ENCODE measurements around the gene SKAP2.
A peak's percentile ranks its signal among the peaks of the same experiment; 100 is the strongest.
"Not testable (repeated sequence)": the region's sequence is repeated elsewhere in the genome, so short reads cannot be mapped to it uniquely, and the experiment has no call there.

SKAP2 gene

DNA sequence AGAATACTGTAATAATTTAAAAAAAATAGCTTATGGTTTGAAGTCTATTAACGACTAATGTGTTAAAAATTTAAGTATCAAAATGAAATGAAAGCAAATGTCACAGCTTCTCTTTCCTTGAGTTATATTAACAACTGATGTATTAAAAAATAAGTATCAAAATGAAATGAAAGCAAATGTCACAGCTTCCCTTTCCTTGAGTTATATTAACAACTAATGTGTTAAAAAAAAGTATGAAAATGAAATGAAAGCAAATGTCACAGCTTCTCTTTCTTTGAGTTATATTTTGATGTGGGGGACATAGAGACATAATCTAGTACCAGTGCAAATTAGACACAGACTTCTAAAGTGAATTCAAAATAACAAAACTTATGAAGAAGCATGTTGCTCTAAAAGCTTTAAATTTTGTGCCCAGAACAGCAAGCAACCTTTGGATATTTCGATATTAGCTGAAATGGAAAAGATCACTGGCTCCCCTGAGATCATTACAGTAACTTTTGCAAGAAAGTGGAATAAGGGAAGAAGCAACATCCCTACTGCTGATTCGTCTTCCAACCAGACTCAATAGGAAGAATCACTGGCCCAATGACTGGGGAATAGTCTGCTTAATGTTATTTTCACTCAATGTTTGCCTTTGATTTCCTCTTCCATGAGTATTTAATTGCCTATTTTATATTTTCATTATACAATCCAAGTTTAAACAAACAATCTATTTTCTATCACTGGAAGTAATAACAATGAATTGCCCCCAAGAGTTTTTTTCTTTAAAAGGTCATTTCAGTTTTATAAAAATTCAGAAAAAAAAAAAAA is 8.0 kb downstream of the SKAP2 start:
- no peak for DNase-seq

DNA sequence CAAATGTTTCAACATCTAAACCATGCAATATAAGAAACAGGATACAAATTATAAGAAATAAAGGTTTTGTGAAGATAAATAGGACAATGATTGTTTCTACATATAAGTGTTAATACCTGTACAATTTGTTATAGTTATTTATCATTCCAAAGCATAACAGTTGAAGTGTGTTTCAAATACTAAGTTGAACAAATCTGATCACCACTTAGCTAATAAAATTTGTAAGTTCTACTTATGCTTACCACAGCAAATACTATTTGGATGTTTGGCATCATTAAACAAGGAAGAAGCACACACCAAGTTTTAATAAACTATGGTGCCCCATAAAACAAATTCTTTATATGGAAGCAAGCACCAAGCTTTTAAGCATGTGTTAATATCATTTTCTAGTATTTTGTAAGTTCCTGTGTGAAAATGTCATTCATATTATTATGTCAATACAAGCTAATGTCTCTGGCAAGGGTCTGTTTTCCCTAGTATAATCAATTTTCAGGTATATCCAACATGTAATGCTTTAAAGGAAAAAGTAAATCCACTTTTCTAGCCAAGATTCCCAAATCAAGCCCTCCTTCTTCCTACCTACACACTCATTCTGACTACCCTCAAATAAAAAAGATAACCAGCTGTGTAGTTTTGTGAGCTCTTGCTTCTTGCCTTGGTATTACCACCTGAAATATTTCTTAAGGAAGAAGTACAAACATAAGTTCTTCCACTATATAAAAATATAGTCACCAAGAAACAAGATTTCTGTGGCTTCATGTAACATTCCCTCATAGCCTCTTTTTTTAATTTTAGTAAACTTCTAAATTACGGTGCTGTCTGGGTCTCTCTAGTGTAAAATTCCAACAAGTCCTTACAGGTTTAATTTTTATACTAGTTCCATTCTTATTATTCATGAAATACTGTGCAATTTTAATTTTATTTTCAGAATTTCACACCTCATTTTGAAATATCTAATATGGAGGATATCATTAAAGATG is 9.2 kb downstream of the SKAP2 start:
- no peak for DNase-seq

DNA sequence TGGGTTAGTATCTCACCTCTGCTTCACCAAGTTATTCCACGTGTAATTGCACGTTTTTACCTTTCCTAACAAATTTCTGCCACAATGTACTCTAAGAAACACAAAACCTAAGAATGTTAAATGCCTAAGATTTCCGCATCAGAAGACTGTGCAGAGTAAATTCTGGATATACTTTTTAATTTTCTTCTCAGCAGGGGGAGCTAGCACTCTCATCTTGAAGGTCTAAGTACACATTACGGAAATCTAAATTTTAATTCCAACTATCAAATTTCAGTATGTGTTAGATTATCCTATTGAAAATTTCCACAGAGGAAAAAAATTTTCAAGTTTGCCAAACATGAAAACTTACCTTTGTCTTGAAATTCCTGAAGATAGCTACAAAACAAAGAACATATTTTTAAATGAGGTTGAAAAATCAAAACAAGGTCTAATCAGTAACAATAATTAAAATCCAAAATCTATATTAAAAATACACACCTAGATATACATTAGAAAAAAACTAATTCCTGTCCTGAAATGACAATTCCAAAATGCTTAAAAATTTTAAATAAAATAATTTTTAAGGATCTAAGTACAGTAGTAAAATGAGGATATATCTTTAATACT is 10.5 kb downstream of the SKAP2 start:
- peak in 1 of 2 experiments; percentile 78 for DNase-seq

DNA sequence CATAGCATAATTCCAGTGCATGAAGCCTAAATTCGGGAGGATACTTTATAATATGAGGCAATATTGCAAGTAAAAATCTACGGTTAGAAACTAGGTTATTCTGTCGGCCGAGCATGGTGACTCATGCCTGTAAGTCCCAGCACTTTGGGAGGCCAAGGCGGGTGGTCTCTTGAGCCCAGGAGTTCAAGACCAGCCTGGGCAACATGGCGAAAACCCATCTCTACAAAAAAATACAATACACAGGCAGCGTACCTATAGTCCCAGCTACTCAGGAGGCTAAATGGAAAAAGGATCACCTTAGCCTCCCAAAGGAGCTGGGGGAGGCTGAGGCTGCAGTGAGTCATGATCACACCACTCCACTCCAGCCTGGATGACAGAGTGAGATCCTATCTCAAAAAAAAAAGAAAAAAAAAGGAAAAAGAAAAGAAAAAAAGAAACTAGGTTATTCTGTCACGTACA is 14.2 kb downstream of the SKAP2 start:
- DNase-seq = no peak

DNA sequence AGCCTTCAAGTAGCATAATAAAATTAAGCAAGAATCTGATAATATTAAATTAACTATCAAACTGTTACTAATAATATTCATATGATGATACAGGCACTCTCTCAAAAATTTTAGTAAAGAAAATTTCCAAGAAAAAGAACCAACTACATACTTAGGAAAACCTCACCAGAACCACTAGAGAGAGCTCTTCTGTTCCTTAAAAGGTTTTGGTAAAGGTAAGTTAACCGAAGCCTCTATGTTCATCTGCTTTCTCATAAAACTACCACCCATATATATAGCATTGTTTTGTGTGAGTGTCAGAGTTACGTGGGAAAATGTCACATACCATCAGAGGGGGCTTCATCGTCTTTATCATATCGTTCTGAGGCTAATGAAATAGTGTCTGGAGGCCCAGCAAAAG is 20.7 kb downstream of the SKAP2 start:
- peak in 1 of 2 experiments; percentile 44 for DNase-seq

DNA sequence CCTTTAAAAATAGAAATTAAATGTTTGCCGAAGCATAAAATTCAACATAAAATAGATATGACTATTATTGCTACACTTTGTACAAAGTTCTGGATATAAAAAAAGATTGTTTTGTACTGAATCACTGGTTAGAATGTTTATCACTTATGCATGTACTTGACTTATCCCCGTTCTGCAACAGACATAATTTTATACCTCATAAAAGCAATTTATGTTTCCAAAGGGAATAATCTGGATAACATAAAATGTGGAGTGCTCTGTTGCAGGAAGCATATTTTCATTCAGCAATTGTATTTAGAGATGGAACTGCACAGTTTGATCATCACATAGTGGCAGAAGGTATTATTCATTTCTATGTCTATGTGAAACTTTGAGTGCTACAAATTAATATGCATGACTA is 21.5 kb downstream of the SKAP2 start:
- no peak for DNase-seq

DNA sequence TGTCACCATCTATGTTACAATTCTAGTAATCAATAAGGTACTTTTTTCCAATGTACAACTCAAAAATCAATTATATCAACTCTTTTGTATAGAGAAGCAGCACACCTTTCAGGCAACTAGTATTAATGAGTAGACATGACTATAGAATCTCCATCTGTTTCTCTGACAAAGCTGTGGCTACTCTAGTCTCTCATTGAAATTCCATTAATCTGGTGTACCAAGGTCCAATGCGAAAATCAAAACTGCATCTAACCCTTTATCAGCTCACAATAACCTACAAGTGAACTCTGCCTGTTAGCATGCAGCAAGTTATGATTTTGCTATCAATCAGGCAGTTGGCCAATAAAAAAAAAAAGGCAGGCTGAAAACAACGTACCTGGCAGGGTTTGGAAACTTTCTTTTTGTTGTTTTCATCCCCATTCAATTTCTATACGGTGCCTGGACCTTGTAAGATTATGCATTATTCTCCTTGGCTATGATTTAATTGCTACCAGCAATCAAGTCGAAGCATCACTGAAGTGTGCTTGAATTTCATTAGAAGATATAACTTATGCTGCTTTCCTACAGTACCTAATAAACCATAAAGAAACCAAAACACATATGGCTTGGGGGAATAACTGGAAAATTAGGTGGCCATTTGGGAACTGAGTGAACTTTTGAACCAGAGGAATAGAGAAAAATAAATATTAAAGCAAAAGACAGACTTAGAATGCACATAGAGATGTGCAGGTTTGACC is 23.2 kb downstream of the SKAP2 start:
- DNase-seq = no peak

DNA sequence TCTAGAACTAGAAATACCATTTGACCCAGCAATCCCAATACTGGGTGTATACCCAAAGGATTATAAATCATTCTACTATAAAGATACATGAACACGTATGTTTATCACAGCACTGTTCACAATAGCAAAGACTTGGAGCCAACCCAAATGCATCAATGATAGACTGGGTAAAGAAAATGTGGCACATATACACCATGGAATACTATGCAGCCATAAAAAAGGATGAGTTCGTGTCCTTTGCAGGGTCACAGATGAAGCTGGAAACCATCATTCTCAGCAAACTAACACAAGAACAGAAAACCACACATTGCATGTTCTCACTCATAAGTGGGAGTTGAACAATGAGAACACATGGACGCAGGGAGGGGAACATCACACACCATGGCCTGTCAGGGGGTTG is 27.6 kb downstream of the SKAP2 start:
- DNase-seq = not testable (repeated sequence)

DNA sequence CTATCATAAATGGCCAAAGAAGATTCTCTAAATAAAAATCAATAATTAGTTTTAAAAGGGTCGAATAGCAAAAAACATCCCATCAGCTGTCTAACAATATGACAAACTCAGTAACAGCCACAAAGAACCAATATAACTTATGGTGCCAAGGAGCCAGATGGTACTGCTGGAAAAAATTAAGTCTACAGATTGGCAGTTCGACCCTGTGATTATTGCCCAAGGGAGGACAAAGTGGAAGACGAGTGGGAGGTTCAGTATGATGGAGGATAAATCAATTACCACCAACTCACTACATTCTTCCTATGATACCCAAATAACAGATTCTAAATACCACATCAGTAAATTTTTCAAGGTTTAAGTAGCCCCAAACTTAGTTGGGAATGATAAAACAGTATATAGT is 49.0 kb downstream of the SKAP2 start:
- DNase-seq = no peak

DNA sequence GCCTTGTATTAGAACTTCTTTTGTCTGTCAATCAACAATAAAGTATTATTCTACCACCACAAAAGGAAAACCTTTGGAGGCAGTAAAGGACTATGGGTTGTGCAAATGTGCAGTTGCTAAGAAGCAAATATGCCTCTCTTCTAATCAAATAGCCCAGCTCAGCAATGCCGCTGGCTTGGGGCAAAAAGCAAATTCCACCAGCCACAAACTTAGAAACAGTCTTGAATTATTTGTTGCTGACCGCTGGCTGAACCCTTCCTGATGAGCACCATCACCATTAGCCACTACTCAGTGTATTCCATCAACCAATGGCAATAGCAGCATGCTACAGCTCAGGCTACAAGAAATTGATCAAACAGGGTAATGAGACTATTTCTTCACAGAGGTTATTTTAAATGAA is 51.0 kb downstream of the SKAP2 start:
- no peak for DNase-seq

DNA sequence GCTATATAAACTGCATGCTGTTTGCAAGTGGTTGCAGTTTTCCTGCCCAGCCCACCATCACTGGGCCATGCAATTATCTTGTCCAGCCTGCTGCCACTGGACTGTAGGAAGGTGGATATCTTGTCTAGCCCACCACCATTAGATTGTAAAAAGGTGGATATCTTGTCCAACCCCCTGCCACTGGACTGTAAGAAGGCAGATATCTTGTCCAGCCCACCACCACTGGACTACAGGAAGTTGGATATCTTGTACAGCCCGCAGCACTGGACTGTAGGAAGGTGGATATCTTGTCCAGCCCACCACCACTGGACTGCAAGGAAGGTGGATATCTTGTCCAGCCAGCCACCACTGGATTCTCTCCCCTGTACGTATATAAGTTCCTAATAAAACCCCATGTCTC is 69.8 kb downstream of the SKAP2 start:
- DNase-seq = no peak

DNA sequence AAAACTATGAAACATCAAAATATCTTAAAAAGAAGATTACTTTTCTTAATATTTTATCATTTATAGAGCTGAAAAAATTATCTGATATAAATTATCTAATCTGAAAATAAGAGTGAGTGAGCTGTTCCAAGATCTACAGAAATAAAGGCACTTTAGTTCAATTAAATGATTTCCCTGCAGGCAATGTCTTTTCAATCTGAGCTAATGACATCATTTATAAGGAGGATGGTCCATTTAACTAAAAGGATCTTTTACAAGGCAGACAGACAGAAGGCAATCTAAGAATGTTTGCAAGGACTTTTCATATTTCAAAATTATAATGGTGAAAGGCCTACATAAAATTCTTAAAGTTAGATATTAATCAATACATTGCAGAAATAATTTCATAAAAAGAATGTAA is 71.8 kb downstream of the SKAP2 start:
- no peak for DNase-seq

DNA sequence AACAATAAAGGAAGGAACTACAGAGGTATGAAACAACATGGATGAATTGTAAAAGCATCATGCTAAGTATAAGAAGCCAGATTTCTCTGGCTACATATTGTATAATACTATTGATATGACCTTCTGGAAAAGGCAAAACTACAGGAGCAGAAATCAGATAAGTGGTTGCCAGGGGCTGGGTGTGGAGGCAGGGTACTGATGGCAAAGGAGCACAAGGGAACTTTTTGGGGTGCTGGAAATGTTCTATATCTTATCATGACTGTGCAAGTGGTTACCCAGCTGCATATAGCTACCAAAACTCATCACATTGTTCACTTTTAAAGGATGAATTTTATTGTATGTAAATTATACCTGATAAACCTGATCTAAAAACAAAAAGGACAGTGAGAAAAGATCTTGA is 72.4 kb downstream of the SKAP2 start:
- DNase-seq = no peak

DNA sequence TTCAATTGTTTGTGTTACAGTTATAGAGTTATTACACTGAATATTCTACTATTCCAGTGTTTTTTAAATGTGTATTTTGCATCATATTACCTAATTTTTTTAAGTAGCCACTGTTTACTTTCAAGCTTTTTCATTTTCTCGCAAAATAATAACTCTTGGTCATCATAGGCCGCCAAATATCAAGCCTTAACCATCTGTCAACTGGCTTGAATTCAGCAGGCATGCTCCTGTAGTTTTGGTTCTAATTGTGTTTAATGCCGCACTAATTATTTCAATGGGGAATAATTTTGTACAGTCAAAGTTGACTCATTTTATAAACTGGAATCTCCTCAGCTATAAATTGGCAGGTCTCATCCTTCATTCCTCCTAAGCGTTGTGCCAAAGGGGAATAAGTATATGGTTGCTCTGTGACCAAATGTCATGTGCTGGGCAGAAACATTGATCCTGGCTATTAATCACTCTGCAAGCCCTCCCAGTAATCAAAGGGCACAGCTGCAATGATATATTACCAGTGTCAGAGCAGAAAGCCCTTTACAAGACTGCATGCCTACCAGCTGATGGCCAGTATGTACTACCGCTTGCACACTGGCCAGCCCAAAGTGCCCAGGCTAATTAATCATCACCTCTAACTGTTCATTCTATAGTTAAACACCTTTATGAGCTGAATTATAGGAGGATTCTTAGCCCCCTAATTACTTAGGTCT is 74.8 kb downstream of the SKAP2 start:
- DNase-seq = no peak

DNA sequence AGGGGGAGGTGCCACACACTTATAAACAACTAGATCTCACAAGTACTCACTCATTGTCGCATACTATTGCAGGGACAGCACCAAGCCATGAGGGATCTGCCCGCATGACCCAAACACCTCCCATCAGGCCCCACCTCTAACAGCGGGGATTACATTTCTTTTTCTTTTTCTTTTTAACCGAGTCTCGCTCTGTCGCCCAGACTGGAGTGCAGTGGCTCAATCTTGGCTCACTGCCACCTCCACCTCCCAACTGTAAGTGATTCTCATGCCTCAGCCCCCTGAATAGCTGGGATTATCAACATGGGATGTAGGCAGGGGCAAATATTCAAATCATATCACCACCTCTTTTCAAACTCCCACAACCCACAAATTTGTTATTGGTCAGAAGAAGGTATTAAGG is 76.7 kb downstream of the SKAP2 start:
- no peak for DNase-seq

DNA sequence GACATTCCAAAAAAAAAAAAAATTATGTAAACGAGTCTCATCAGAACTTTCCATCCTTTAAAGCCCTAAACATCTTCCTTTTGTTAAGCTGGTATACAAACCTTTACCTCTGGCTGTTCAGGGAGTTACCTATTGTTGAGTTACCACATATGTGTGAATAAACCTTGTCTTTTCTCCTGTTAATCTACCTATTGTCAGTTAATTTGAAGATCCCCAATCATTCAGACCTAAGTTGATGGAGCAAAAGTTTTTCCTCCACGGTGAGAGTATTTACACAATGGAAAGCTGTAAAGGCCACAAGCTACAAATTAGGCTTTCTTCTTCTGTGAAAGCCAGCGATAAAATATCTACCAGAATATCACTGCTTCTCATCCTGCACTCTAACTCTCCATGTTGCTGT is 80.3 kb downstream of the SKAP2 start:
- no peak for DNase-seq

DNA sequence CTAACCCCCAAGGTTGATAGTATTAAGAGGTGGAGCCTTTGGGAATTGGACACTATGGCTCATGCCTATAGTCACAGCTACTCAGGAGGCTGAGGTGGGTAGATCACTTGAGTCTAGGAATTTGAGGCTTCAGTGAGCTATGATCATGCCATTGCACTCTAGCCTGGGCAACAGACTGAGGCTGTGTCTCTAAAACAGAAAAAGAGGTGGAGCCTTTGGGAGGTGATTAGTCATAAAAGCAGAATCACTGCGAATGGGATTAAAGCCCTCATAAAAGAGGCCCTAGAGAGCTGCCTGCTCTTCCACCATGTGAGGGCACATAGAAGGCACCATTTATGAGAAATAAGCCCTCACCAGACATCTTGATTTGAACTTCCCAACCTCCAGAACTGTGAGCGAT is 81.9 kb downstream of the SKAP2 start:
- no peak for DNase-seq

DNA sequence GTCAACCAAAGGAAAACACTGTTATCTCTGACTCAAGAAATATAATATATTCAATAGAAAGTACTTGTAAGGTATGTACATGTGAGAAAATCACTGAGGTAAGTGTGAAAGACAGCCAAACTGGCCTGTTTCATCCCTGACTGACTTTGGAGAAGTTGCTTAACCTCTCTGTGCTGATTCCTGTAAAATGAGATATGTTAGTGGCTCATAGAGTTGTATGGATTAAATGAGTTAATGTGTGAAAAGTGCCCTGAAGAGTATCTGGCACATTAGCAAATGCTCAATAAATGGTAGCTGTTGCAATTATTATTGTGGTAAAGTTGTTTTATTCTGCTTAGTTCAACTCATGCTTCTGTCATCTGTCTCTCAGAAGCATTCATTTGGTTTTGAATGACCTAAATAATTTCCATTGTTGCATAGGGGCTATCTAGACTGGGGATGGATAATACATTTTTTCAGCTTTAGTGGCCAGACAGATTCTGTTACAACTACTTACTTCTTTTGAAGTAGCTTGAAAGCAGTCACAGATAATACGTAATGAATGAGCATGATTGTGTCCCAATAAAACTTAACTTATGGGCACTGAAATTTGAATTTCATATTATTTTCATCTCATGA is 84.3 kb downstream of the SKAP2 start:
- no peak for DNase-seq

DNA sequence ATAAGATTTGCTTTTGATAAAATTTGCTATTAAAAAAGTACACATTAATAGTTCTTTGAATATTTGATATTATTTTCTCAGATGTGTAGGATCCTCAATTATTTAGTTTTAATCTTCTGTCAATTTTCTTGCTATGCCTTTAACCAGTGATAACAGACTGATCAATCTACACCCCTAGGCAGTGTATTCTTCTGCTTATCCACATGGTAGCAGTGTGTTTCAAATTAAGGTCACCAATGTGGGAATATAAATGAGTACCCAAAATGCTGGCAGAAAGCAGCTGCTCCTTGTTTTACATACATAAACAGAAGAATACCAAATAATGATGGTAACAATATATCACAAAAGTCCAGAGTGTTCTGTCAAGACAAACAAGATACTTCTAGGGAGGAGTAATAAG is 87.0 kb downstream of the SKAP2 start:
- peak in 1 of 2 experiments; percentile 44 for DNase-seq

DNA sequence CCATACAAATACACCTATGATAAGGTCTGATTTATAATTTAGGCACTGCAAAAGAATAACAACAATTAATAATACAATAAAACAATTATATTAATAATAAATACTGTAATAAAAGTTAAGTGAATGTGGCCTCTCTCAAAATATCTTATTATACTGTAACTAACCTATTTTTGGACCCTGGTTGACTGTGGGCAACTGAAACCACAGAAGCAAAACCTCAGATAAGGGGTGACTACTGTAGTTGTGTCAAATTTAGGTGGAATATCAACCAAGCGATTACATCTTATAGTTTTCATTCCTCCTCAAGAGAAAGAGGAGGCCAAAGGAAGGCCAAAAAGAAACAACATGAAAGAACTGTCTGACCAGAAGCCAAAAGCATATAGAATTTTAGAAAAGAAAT is 103.9 kb downstream of the SKAP2 start:
- DNase-seq = no peak

DNA sequence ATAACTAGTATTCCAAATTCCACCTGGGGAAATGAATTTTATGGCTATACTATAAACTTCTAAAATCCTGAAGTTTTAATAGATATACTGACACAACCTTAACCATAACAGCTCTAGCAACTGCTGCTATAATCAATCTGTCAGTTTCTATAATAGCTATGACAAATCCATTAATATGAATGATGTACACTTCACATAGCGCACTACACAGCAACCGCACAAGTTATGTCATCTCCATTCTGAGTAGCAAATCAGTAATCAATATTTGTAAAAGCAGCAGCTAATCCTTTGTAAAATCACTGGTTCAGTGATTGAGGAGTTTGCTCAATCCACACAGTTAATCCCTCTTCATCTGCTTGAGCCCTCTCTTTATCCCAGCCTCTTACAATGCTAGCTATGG is 105.3 kb downstream of the SKAP2 start:
- DNase-seq = no peak

DNA sequence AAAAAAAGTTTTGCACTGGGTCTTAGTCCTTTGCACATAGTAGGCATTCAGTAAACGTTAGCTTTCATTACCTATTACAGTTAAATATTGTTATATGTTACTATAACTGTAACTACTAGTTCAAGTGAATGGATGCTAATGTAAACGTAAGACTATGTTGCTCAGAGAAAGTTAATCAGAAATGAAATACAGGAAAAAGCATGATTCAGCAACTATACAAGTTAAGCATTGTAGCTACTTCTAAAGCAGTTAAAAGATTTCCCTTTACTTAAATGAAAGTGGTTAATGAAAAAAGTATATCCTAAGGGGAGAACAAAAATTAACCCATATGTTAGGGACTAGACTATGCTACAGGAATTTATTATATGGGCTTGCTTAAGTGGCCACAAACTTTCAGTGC is 121.2 kb downstream of the SKAP2 start:
- DNase-seq = no peak
